Measurements from ENCODE around the gene CYP46A1. TPM values are rescaled to one million over a fixed set of nuclear protein-coding genes. Genes with fewer than 3 reads are reported as not detected.

Gene CYP46A1
- total RNA-seq, 1 experiment from 2014 or later = 0.59 TPM

- Histone ChIP-seq H2BK5ac (ENCODE audit: insufficient read length, low read length) (no peak overlapping the region), H3K4me1 (ENCODE audit: insufficient read depth, low read length) (no peaks in the 10 kb centered on the region), H3K79me1 (ENCODE audit: insufficient read depth, low read depth, low read length, poor library complexity, severe bottlenecking) (no peaks in the 10 kb centered on the region), H3T11ph (ENCODE audit: low read length) (no peak overlapping the region), H3K23me2 (ENCODE audit: insufficient read length, low read depth, low read length, poor library complexity, severe bottlenecking) (peaks cover 4% of the 10 kb centered on the region), H3K79me2 (ENCODE audit: insufficient read depth, low read length) (no peaks in the 10 kb centered on the region), H3K9me3 (ENCODE audit: control insufficient read depth, low read depth, low read length) (no peaks in the 10 kb centered on the region), H2AFZ (ENCODE audit: low read length) (no peak overlapping the region), H2BK15ac (ENCODE audit: low read depth, low read length) (no peak overlapping the region), H3K9ac (ENCODE audit: extremely low read depth, insufficient read length, low read length) (no peak overlapping the region), H2BK20ac (ENCODE audit: low read depth, low read length, poor library complexity, severe bottlenecking) (no peak overlapping the region), H2AK5ac (ENCODE audit: insufficient read length, low read length) (no peak overlapping the region), H4K20me1 (ENCODE audit: control insufficient read depth, insufficient read depth, insufficient read length) (no peaks in the 10 kb centered on the region), H3K56ac (ENCODE audit: insufficient read length, low read depth, low read length) (no peak overlapping the region), H3K18ac (ENCODE audit: insufficient read length, low read depth, low read length) (no peak overlapping the region), H4K91ac (ENCODE audit: insufficient read length, low read depth, low read length) (no peak overlapping the region), H3K23ac (ENCODE audit: insufficient read length, low read depth, low read length) (no peak overlapping the region), H3K4ac (ENCODE audit: low read depth, low read length) (no peak overlapping the region), H3K27ac (ENCODE audit: insufficient read length, low read depth, low read length) (no peak overlapping the region), H3K4me2 (ENCODE audit: insufficient read depth, insufficient read length, low read length) (no peak overlapping the region), H3K14ac (ENCODE audit: insufficient read depth, low read length) (no peak overlapping the region; the same call in 1 of the 2 replicates), H4K5ac (ENCODE audit: insufficient read length, low read depth, low read length) (no peak overlapping the region), H2BK120ac (ENCODE audit: low read depth, low read length, poor library complexity, severe bottlenecking) (no peak overlapping the region), H3K27me3 (ENCODE audit: insufficient read depth, low read length) (no peaks in the 10 kb centered on the region; the same call in 1 of the 2 replicates), H2BK12ac (ENCODE audit: insufficient read length, low read depth, low read length) (no peak overlapping the region), H4K8ac (replicated peaks; ENCODE audit: insufficient read length, low read depth, low read length) (no peak overlapping the region)
- H3K27me3 Mint-ChIP-seq (ENCODE audit: low read depth) = peaks cover 25% of the 10 kb centered on the region
- no peak for DNase-seq
- H3K27ac Mint-ChIP-seq = no peak overlapping the region
- H3K9me3 Mint-ChIP-seq = no peaks in the 10 kb centered on the region
- no CpG with 5 or more reads among the region's 8 CpGs for WGBS (ENCODE audit: extremely low coverage, insufficient read length, low lambda C conversion rate)
- TF ChIP-seq CTCF (conservative IDR thresholded peaks at IDR 0.05) = no peak
- H3K36me3 Mint-ChIP-seq (ENCODE audit: insufficient read depth in 1 of 3, low read depth in 3 of 3) = no peaks in the 10 kb centered on the region
- H3K4me1 Mint-ChIP-seq = peaks cover under 1 to 15% of the 10 kb centered on the region in 2 experiments
- no peak overlapping the region; a peak in 1 of 5 replicates for H3K4me3 Mint-ChIP-seq
Observed at GRCh38 chr14:99649219-99649618, 34.9 kb upstream of the CYP46A1 start.

Data from H9 (cell line).